Thyroid gland (tissue), 4 donors: ENCODE measurements around the gene MAD1L1.

Experiments
- CTCF ChIP-seq, 6 experiments: fragments of 200-600 bp in 3 of 6; fragments of 450-650 bp in 3 of 6; sonication (generic) in 3 of 6; IDR thresholded peaks; one replicate each; pipeline ENCODE4 v1.5.1; 2016 to 2019; ENCODE audit warnings: antibody characterized with exemption in 6 of 6, mild to moderate bottlenecking in 2 of 6, inconsistent platforms in 1 of 6, moderate library complexity in 1 of 6
- POLR2A ChIP-seq, 2 donors: fragments of 450-650 bp; IDR thresholded peaks; one replicate each; pipeline ENCODE4 v1.6.1; 2017; ENCODE audit warnings: antibody characterized with exemption in 2 of 2, mild to moderate bottlenecking in 2 of 2, moderate library complexity in 1 of 2

GRCh38 chr7:2243458-2243857 is 10.7 kb upstream of the MAD1L1 start:
- TF ChIP-seq POLR2A (IDR thresholded peaks at IDR 0.05) (no peak), CTCF (IDR thresholded peaks at IDR 0.05) (no peak)
